Non-pigmented ciliary epithelial cell (primary cell): ENCODE measurements around the gene NUP210.

Source experiments
- DNase-seq: peaks from one replicate; pipeline ENCODE4 v3.0.0-alpha.2; 2010; ENCODE audit warnings: low read depth

The NUP210 gene

DNA sequence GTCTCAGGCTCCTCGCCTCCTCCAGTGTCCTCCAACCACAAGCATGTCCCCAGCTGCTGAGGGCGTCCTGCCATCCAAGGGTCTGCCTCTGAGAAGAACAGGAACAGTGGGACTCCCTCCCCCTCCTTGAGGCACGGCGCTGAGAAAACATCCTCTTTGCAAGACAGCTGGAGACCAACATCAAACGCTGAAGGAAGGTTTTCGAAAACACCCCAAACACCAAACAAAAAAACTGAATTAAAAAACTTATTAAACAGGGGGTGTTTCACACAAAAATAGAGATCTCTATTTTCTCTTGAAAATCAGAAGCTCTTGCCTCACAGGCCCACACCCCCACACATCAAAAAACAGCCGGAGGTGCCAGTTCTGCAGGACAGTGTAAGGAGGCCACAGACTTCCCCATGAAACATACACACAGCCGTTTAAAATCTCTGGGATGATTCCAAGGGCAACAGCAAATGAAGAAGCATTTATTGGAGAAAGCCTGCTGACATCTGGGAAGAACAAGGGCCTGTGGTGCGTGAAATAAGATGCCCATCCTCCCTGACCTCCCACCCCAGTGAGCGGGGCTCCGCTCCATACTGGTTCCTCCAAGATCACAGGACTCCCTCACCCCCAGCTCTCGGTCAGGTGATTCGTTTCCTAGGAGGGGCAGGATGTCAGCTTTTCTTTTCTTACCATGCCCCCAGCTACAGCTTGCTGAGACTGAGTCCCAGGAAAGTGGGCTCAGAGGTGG is 71.3 kb downstream of the NUP210 start:
- no peak for DNase-seq

DNA sequence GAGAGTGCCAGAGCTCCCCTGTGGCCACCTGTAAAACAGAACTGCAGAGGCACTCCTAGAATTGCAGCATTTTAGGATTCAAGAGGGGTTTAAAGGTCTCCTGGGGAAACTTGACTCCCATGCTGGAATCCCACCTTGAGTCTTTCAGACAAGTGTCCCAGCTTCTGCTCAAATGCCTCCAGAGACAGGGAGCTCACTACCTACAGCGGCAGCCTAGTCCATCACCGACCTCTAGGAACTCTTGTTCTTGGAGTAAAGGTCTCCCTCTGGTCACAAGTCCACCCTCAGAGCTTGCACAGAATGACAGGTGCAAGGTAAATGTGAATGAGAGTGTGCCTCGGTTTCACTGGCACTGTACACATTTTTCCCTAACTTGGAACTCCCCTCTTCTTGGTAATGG is 72.0 kb downstream of the NUP210 start:
- DNase-seq, result no peak

DNA sequence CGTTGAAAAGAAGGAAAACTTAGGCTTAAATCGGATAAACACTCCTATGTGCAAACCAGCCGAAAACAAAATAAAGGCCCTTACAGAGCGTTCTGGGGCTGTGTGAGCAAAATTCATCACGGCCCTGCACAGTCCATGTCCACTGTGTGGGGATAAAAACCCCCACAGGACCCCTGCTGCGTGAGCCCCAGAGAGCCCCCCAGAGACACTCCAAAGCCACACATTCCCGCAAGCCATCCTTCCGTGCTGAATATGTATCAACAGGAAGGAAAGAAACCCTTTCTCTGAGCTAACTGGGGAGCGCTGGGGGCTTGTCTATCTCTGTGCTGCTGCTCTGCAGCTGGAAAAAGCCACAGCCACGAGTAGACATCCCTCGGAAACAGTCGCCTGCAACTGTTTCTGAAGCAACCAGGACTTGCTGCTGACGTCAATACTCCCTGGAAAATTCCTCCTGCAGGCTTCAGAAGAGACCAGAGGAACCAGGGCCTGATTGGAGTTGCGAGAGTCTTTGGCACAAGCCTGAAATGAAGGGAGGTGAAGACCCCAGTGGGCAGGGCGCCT is 72.7 kb downstream of the NUP210 start:
- peak; percentile 10 for DNase-seq

DNA sequence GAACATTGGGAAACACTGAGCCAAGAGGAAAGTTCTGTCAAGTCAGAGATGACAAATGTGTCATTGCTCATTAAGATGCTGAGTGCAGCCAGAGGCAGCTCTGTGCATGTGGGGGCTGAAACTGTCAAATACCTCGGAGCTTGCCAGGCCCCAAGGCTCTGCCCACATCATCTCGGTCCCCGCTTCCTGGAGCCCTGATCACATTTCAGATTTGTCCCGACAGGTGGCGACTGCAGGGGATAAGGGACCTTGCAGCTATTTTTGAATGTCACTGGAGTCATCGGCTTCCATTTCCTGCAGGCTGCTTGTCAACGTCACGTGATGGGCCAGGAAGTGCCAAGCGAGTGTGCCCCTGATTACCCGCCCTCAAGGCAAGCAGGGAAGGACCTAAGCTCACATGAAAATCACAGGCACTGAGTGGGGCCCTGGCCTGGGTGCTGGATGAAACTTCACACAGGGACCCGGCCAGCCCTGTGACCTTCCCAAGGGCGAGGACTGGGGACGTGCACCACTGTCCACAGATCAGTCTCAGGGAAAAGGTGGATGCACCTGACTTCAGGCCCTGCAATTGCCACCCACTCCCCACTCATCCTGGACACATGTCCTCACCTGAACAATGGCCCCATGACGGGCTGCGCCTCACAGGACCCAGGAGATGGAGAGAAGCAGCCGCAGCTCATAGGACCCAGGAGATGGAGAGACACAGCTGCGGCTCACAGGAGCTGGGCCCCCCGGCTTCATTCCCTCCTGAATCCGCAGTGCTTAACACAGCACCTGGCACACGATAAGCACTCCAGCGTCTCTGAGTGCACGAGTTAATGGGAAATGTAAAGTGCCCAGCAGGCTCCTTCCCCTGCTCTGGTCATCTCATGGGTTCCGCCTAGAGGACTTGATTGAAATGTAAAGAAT is 73.4 kb downstream of the NUP210 start:
- no peak for DNase-seq

DNA sequence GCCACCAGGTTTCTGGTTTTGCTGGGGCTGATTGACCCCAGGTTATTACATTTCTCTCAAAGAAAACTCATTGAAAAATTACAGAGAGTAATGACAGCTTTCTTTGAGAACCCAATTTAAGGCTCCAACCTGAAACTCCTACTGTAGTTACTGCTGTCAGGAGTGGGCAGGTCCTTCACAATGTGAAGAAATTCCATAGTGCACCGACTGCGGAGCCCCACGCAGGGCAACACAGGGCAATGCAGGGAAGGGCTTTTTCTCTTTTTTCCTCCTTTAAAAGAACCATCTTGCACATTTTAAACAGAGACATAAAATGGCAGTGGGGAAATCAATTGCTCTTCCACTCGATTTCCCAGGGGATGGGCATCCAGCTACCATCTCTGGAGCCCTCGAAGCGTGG is 74.3 kb downstream of the NUP210 start:
- no peak for DNase-seq

DNA sequence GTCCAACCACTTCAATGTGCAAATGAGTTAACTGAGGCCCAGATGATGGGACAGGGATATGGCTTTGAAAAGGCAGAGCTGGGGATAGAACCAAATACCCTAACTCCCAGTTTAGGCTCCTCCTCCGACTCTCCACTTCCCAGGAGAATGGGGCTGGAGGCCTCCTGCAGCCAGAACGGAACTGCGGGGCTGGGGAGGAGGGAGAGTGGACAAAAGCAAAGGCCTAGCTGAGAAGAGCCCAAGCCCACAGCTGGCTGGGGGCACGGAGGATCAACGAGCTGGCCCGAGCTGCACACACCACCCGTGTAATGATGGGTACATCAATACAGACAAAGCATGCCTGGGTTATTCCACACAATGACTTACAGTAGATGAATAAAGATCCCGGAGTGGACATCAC is 74.8 kb downstream of the NUP210 start:
- no peak for DNase-seq

DNA sequence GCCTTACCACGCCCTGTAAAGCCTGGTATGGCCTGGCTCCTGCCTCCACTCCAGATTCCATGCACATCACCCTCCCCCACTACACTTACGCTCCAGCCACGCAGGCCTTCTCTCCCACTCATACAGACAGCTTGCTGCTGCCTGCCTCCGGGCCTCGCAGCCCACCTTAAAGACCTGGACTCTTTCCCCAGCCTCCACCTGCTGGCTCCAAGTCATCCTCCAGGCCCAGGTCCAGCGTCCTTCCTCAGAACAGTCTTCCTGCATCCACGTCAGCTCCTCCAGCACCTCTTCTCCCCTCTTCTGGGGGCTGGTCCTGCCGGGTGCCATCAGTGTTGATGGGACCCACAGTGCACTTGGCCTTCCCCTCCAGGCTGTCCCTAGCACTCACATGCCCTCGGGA is 75.5 kb downstream of the NUP210 start:
- no peak for DNase-seq

DNA sequence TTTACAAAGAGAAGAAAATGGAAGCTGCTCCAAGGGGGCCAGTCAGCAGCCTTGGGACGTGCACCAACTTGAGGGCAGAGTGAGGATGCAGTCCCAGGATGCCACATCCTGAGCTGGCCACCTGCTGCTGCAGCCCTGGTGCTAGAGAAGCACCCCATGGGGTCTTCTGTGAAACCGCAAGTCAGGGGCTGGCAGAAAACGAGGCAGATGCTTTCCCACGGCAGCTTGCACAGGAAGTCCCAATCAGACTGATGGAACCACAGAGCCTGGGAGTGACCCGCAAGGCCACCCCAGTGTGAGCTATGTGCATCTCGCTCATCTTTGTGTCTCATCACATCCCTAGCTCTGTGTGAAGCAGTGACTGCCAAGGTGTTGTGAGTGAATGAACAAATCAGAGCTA is 76.5 kb downstream of the NUP210 start:
- DNase-seq, result no peak

DNA sequence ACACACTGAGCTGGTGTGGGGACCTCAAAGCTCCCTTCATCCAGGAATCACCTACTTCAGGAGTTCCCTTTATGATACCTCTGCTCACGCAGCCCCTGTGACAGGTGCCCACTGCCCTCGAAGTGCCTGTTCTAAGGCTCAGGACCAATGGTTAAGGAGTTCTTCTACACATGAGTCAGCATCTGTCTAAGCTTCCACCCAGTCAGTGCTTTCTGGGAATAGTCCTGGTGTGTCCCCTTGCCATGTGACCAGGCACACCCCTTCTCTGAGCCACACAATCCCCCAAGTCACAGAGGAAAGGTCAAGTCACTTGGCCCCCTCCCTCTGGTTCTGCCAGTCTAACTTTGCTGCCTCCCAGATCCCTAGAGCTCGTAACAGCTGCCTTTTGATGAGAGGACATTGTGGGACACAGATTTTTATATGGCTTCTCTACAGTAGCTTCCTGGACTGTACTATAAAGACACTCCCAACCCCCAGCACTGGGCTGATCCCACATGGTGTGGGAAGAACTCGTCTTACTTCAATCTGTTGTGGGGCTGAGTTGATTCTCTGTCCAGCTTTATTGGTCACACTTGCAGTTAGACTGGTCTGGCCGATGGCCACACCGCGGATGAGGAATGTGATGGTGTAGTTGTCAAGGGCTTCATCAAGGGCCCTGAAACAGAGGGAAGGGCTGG is 78.8 kb downstream of the NUP210 start:
- no peak for DNase-seq

DNA sequence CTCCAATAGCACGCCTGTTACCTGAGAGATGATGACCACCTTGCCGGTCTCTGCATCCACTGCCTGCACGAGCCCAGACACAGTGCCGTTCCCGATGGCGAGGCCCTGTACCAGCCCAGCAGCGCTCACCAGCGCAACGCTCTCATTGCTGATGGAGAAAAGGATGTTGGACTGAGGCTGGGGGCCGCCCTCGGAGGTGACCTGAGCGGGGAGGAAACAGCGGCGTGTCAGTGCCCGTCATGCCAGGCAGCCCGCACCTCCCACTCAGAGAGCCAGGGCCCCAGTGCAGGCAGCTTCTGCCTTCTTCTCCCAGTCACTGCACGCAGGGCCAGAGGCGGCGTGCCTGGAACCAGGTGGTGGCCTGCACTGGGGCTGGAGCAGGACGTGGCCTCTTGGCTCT is 80.3 kb downstream of the NUP210 start:
- no peak for DNase-seq

DNA sequence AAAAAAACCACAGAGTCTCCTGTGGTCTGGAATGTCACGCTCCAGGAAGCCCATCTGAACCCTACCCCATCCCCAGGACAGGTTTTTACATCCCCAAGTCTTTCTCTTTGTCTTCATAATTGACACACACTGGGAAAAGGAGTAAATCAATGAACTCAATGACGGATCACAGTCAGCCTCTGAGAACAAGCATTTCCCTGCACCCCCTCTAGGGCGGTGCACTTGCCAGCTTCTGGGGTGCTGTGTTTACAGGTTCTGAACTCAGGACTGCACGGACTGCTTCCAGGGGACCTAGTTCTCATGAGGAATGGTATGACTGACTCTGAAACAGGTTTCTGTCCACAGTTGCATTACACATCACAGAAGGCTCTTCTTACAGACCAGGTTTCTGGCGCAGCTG is 81.1 kb downstream of the NUP210 start:
- no peak for DNase-seq

DNA sequence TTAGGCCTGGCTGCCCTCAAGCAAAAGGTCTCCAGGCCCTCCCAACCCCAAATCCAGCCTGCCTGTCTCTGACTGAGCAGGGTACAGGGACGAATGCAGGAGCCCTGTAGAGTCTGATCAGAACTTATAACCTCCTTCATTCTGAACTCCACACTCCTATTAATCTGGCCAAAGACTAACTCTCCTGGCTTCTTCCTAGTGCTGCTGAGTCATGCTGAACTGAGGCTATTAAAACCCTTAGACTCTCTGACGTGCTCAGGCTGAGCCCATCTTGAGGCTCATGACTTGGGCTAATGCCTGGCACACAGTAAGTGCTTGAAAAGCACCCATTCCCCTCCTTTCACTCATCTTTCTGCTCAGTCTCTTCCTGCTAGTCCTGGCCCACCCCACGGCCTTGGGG is 81.9 kb downstream of the NUP210 start:
- DNase-seq, result no peak

DNA sequence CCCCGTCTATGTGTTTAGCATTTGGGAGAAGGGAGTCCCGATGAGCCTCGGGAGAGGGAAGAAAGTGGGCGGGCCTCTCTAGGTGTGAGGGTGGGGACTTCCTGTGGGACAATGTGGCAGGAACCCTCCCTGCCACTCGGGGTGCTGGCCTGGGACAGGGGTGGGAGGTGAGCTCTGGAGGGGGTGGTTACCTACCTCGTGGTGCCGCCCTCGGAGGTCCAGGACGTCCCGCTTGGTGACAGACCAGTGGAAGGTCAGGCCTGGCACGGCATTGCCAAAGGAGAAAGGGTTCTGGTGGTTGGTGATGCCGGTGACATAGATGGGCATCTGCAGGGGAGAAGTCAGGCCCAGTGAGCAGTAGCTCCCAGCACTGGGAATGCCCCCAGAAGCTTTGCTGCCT is 83.5 kb downstream of the NUP210 start:
- no peak for DNase-seq

DNA sequence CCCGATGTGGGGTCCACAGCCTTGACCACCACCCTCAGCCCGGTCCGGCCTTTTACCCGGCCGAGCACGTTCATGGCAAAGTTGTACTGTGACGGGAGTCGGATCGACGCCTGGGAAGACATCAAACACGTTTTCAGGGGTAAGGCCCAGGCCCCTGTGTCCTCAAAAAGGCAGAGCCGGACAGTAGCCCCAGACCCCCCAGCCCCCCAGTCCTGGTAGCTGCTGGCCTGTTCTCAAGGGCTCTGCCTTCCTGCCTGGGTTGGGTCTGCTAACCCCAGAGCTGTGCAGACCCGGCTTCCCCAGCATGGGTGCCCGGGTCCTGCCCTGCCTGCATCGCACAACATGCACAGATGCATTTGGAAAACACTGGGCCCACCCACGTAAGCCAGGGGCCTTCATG is 84.6 kb downstream of the NUP210 start:
- DNase-seq, result no peak

DNA sequence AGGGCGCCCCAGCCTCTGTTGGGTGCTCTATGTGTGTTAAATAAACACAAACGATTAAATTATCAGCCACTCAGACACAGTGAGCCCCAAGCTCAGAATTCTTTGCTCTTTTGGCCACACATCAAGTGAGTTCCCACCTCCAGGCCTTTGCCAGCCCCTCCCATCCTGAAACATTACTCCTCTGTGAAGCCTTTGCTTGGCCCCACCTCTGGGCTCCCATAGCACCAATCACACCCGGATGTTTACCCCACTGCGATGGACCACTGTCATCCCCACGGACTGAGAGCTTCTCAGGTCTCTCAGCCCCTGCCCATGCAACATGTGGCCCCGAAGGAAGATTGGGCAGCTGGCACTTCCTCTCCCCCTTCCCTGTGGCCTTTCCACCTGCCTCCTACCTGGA is 85.1 kb downstream of the NUP210 start:
- no peak for DNase-seq

DNA sequence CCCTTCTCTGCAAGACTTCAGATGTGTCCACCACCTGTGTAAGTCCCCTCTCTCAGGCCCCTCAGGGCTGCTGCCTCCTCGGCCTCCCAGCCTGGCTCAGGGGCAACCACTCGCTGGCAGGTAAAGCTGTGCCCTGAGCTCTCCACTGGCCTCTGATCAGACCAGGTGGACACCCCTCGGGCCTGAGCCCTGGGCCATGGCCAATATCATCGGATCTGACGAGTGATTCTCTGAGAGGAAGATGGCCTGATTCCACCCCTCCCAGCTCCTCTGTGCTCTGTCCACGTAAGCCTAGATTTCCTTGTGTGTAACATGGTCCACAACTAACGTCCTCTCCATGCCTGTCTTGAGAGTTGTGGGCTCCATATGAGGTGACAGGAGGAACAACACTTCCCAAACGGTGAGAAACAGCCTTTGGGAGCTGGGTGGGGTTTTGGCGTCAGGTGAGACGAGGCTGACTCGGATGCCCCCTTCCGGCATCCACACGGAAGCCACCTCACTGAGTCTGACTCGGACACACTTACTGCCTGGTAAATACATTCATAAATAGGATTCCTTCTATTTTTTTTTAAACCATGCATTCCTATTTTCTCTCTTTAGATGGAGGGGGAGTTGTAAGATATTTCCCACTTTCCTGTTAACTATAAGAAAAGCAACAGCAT is 86.8 kb downstream of the NUP210 start:
- DNase-seq, result no peak

DNA sequence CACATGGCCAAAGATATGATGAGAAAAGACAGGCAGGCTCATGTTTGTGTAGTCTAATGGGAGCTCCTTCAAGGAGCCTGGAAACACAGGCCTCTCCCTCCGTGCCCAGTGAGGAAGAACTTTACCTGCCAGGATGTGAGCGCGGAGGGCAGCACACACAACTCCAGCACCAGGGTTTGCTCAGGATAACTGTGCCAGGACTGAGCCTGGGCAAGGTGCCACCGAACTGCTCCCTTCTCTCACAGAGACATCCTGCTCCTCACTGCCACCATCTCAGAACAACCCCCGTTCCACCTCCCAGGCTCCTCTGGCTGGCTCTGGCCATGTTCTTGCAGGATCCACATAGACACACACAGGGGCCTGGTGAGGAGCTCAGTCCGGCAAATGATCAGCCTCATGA is 87.4 kb downstream of the NUP210 start:
- no peak for DNase-seq

DNA sequence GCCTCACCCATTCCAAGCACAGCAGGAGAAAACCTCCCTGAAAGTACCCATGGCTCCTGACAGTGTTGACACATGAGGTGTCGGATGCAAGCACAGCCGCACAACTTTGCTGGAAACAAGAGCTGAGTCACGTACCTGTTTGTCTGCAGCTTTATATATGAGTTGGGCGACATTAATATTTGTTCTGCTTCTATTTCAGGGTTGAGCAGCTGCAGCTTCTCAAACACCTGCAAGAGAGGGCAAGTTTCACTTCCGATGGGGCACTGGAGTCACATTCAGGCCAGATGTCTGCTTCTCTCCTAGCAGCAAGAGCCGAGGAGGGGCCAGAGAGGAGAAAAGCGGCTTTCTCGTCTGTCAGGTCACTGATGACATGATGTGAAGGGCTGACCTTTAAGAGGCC is 88.0 kb downstream of the NUP210 start:
- no peak for DNase-seq

DNA sequence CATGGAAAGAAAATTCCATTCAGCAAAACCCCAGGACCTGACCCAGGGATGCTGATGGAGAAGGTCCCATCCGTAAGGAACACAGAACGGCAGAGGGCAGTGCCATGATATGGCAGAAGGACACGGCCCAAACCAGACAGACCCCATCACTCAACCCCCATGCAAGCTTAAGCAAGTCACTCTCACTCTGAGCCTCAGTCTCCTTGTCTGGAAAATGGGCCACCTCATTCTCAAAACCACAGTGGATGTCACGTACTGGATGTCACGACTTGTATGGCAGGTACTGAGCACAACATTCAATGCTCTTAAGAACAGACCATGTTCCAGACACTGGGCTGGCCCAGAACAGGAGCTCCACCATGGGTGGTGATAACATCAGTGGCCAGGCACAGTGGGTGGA is 90.4 kb downstream of the NUP210 start:
- DNase-seq, result no peak

DNA sequence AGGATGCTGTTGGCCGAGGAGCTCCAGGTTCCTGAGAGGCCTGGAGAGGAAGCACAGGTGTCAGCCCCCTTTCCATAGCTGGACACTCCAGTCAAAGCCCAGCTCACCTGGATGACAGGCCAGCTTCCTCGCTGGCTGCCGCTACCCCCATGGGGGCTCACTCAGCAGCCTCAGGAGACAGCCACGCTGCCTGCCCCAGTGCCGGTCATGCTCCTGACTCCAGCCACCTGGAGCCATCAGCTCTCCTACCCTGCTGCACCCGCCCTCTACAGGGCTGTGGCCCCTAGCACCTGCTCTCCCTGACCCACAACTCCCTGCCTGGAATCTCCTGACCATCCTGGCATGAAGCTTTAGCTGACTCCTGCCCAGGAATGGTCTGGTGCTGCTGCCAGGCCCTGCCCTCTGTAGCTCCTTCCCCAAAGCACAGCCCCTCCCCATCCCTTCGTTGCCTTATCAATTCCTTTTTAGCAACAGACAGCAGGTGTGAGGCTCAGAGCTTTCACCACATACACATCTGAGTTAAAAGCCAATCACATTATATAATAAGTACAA is 94.2 kb downstream of the NUP210 start:
- no peak for DNase-seq

DNA sequence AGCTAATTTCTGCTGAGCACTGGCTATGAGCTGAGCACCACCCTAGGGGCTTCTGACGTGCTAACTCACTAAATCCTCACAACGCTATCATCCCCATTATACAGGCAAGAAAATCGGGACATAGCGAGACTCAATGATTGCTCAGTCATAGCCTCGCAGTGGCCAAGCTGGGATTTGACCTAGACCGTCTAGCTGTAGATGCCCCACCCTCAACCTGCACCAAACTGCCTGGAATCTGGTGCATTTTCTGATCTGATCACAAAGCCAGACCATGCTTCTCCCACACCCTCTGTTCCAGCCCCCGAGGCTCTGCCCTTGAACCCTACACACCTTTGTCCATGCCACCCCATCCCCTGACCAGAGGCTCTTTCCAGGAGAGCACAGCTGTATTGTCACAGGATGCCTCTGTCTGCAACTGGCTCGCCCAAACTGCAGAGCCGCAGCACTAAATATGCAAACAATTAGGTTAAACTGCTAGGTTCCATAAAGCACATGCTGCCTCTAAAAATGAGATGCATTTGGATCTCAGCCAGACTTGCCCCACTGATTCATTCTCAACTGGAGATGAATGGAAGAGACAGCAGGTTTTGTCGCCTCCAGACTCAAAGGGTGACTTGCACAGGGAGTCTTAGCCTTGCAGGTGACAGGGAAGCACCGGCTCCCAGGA is 95.2 kb downstream of the NUP210 start:
- no peak for DNase-seq
